H9 (cell line): ENCODE results near the gene OXER1. TPM values are rescaled to one million over a fixed set of nuclear protein-coding genes. Genes with fewer than 3 reads are reported as not detected.

Experiments
- DNase-seq: peaks from one replicate; pipeline ENCODE4 v3.0.0-alpha.2; 2017
- H2AFZ ChIP-seq: one replicate; pipeline ENCODE4 v1.6.1; 2013; ENCODE audit warnings: mild to moderate bottlenecking, low read length, control low read depth, moderate library complexity
- H2AK5ac ChIP-seq: 2 replicates; pipeline ENCODE4 v1.6.1; 2013; ENCODE audit warnings: low read length, control low read depth, mixed read lengths; ENCODE audit not compliant: insufficient read length
- H2BK120ac ChIP-seq: one replicate; pipeline ENCODE4 v1.6.1; 2013; ENCODE audit warnings: low read depth, mild to moderate bottlenecking, low read length, control low read depth, inconsistent platforms; ENCODE audit not compliant: poor library complexity, severe bottlenecking
- H2BK12ac ChIP-seq: 2 replicates; pipeline ENCODE4 v1.6.1; 2013; ENCODE audit warnings: low read length, control low read depth, mixed read lengths, low read depth; ENCODE audit not compliant: insufficient read length
- H2BK15ac ChIP-seq: 2 replicates; pipeline ENCODE4 v1.6.1; 2013; ENCODE audit warnings: low read depth, low read length, control low read depth
- H2BK20ac ChIP-seq: one replicate; pipeline ENCODE4 v1.6.1; 2013; ENCODE audit warnings: low read depth, mild to moderate bottlenecking, low read length, control low read depth, inconsistent platforms; ENCODE audit not compliant: poor library complexity, severe bottlenecking
- H2BK5ac ChIP-seq: 2 replicates; pipeline ENCODE4 v1.6.1; 2013; ENCODE audit warnings: low read length, control low read depth, mixed read lengths; ENCODE audit not compliant: insufficient read length
- H3K14ac ChIP-seq: 2 replicates; pipeline ENCODE4 v1.6.1; 2013; ENCODE audit warnings: low read length, control low read depth; ENCODE audit not compliant: insufficient read depth
- H3K18ac ChIP-seq: 2 replicates; pipeline ENCODE4 v1.6.1; 2013; ENCODE audit warnings: low read depth, mild to moderate bottlenecking, mixed read lengths, low read length, control low read depth; ENCODE audit not compliant: insufficient read length
- H3K23ac ChIP-seq: 2 replicates; pipeline ENCODE4 v1.6.1; 2013; ENCODE audit warnings: low read length, control low read depth, mixed read lengths, low read depth; ENCODE audit not compliant: insufficient read length
- H3K23me2 ChIP-seq: 2 replicates; pipeline ENCODE4 v1.6.1; 2013; ENCODE audit warnings: low read depth, mild to moderate bottlenecking, mixed read lengths, low read length, control low read depth; ENCODE audit not compliant: insufficient read length, poor library complexity, severe bottlenecking
- H3K27ac ChIP-seq: 2 replicates; pipeline ENCODE4 v1.5.1; 2013; ENCODE audit warnings: low read length, control low read depth, mixed read lengths, low read depth; ENCODE audit not compliant: insufficient read length
- H3K27me3 ChIP-seq: 2 replicates; pipeline ENCODE4 v1.6.1; 2013; ENCODE audit warnings: low read length, control low read depth, inconsistent platforms; ENCODE audit not compliant: insufficient read depth
- H3K4ac ChIP-seq: 2 replicates; pipeline ENCODE4 v1.6.1; 2013; ENCODE audit warnings: low read depth, mild to moderate bottlenecking, control low read depth, inconsistent platforms, low read length, moderate library complexity
- H3K4me1 ChIP-seq: 2 replicates; pipeline ENCODE4 v1.6.1; 2013; ENCODE audit warnings: low read length, control low read depth, inconsistent platforms; ENCODE audit not compliant: insufficient read depth
- H3K4me2 ChIP-seq: 2 replicates; pipeline ENCODE4 v1.6.1; 2013; ENCODE audit warnings: low read length, control low read depth, mixed read lengths; ENCODE audit not compliant: insufficient read length, insufficient read depth
- H3K56ac ChIP-seq: 2 replicates; pipeline ENCODE4 v1.6.1; 2013; ENCODE audit warnings: low read depth, mild to moderate bottlenecking, mixed read lengths, low read length, control low read depth; ENCODE audit not compliant: insufficient read length
- H3K79me1 ChIP-seq: 2 replicates; pipeline ENCODE4 v1.6.1; 2013; ENCODE audit warnings: low read depth, mild to moderate bottlenecking, moderate library complexity, low read length, control low read depth, inconsistent platforms; ENCODE audit not compliant: insufficient read depth, poor library complexity, severe bottlenecking
- H3K79me2 ChIP-seq: 2 replicates; pipeline ENCODE4 v1.6.1; 2013; ENCODE audit warnings: low read length, control low read depth, inconsistent platforms; ENCODE audit not compliant: insufficient read depth
- H3K9ac ChIP-seq: 2 replicates; pipeline ENCODE4 v1.6.1; 2013; ENCODE audit warnings: low read length, control low read depth, mixed read lengths; ENCODE audit not compliant: insufficient read length; ENCODE audit errors: extremely low read depth
- H3K9me3 ChIP-seq: one replicate; pipeline ENCODE4 v1.6.1; 2013; ENCODE audit warnings: low read depth, low read length, inconsistent platforms; ENCODE audit not compliant: control insufficient read depth
- H3T11ph ChIP-seq: one replicate; pipeline ENCODE4 v1.6.1; 2013; ENCODE audit warnings: mild to moderate bottlenecking, low read length, control low read depth, inconsistent platforms
- H4K20me1 ChIP-seq: one replicate; pipeline ENCODE4 v1.6.1; 2013; ENCODE audit not compliant: control insufficient read depth, insufficient read length, insufficient read depth
- H4K5ac ChIP-seq: 2 replicates; pipeline ENCODE4 v1.6.1; 2013; ENCODE audit warnings: low read depth, mild to moderate bottlenecking, mixed read lengths, low read length, control low read depth; ENCODE audit not compliant: insufficient read length
- H4K8ac ChIP-seq: replicated peaks from 2 replicates; pipeline ENCODE4 v1.6.1; 2013; ENCODE audit warnings: low read length, control low read depth, mixed read lengths, low read depth; ENCODE audit not compliant: insufficient read length
- H4K91ac ChIP-seq: 2 replicates; pipeline ENCODE4 v1.6.1; 2013; ENCODE audit warnings: low read depth, mild to moderate bottlenecking, moderate library complexity, mixed read lengths, low read length, control low read depth; ENCODE audit not compliant: insufficient read length
- H3K27ac Mint-ChIP-seq, 3 experiments: 2 replicates in 2 of 3; 3 replicates in 1 of 3; pipeline ENCODE4 v1.8.0; 2020 to 2021; ENCODE audit warnings: mixed read lengths in 3 of 3, mild to moderate bottlenecking in 1 of 3, moderate library complexity in 1 of 3
- H3K27me3 Mint-ChIP-seq: 2 replicates; pipeline ENCODE4 v1.8.0; 2021; ENCODE audit warnings: low read depth, mild to moderate bottlenecking, moderate library complexity, mixed read lengths
- H3K36me3 Mint-ChIP-seq, 3 experiments: 2 replicates in 2 of 3; 3 replicates in 1 of 3; pipeline ENCODE4 v1.8.0; 2020 to 2021; ENCODE audit warnings: low read depth in 3 of 3, mixed read lengths in 3 of 3; ENCODE audit not compliant: insufficient read depth in 1 of 3
- H3K4me1 Mint-ChIP-seq, 2 experiments: 2 replicates each; pipeline ENCODE4 v1.8.0; 2020; ENCODE audit warnings: mixed read lengths in 2 of 2
- H3K4me3 Mint-ChIP-seq, 2 experiments: 2 replicates in 1 of 2; 3 replicates in 1 of 2; pipeline ENCODE4 v1.8.0; 2020 to 2021; ENCODE audit warnings: mild to moderate bottlenecking in 2 of 2, mixed read lengths in 2 of 2, moderate library complexity in 1 of 2
- H3K9me3 Mint-ChIP-seq, 2 experiments: 2 replicates in 1 of 2; 3 replicates in 1 of 2; pipeline ENCODE4 v1.8.0; 2020; ENCODE audit warnings: mild to moderate bottlenecking in 2 of 2, mixed read lengths in 2 of 2, moderate library complexity in 1 of 2
- WGBS: extraction: QIAGEN DNeasy Blood & Tissue Kit; methylation state at CpG from one replicate; pipeline ENCODE4 v1.1.7; 2013; ENCODE audit warnings: missing lambda C conversion rate, low lambda C conversion rate, mixed read lengths; ENCODE audit not compliant: insufficient read length; ENCODE audit errors: extremely low coverage; 5-methylcytosine and 5-hydroxymethylcytosine counted together
- total RNA-seq: library from RNA; stranded (reverse); gene quantifications from 2 replicates; pipeline ENCODE4 v1.2.1, GENCODE V29; 2021
- TF ChIP-seq, protein P1 (sequence below): fragments of 200-600 bp; sonication (generic); conservative IDR thresholded peaks from 3 replicates; pipeline ENCODE4 v1.8.0; 2021; ENCODE audit warnings: antibody characterized with exemption, mild to moderate bottlenecking

Gene OXER1
- total RNA-seq, 1 experiment from 2014 or later = 1.6 TPM

DNA sequence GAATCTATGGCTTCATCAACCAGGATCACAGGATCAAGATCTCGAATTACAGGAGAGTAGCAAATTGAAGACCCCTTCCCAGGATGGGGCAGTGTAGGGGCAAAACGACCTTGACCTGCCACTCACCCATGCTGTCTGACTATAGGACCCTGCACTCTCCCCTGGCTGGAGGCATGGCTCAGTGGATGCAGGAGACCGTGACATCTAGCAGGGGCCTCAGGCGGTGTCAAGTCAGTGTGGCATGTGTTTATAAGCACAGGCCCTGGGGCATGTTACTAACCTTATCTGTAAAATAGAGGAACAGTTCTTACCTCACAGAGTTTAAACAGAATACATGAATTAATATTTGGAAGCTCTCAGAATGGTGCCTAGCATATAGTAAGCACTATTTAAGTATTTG is 24.9 kb upstream of the OXER1 start:
- H3K4me3 Mint-ChIP-seq = no peak overlapping the region; a peak in 1 of 5 replicates

More for the DNA sequence above, 24.9 kb upstream of the OXER1 start:
- H3K27me3 ChIP-seq = peaks cover 7% of the 10 kb centered on the region; the same call in 1 of the 2 replicates
- TF ChIP-seq, protein P1, sequence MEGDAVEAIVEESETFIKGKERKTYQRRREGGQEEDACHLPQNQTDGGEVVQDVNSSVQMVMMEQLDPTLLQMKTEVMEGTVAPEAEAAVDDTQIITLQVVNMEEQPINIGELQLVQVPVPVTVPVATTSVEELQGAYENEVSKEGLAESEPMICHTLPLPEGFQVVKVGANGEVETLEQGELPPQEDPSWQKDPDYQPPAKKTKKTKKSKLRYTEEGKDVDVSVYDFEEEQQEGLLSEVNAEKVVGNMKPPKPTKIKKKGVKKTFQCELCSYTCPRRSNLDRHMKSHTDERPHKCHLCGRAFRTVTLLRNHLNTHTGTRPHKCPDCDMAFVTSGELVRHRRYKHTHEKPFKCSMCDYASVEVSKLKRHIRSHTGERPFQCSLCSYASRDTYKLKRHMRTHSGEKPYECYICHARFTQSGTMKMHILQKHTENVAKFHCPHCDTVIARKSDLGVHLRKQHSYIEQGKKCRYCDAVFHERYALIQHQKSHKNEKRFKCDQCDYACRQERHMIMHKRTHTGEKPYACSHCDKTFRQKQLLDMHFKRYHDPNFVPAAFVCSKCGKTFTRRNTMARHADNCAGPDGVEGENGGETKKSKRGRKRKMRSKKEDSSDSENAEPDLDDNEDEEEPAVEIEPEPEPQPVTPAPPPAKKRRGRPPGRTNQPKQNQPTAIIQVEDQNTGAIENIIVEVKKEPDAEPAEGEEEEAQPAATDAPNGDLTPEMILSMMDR = no peak
- no peak for DNase-seq
- no peak overlapping the region for H3K27ac ChIP-seq
- no peak overlapping the region for H3K14ac ChIP-seq
- no peak overlapping the region for H3K18ac ChIP-seq
- H2BK20ac ChIP-seq = no peak overlapping the region
- no peak overlapping the region for H2BK5ac ChIP-seq
- no CpG with 5 or more reads among the region's 4 CpGs for WGBS
- H3K23ac ChIP-seq = no peak overlapping the region
- H2BK12ac ChIP-seq = no peak overlapping the region
- no peak overlapping the region for H3K4ac ChIP-seq
- H2AFZ ChIP-seq = no peak overlapping the region
- H4K8ac ChIP-seq = no peak overlapping the region
- H3K4me2 ChIP-seq = no peak overlapping the region
- no peaks in the 10 kb centered on the region for H3K9me3 ChIP-seq
- no peak overlapping the region for H2BK15ac ChIP-seq
- no peak overlapping the region for H2AK5ac ChIP-seq
- peaks cover 19 to 47% of the 10 kb centered on the region in 2 experiments for H3K4me1 Mint-ChIP-seq
- H3K23me2 ChIP-seq = peaks cover 13% of the 10 kb centered on the region
- no peak overlapping the region for H3K27ac Mint-ChIP-seq
- H3K4me1 ChIP-seq = no peaks in the 10 kb centered on the region
- no peaks in the 10 kb centered on the region for H3K79me2 ChIP-seq
- no peak overlapping the region for H3T11ph ChIP-seq
- H4K91ac ChIP-seq = no peak overlapping the region
- peaks cover 0 to 2% (median 0%) of the 10 kb centered on the region in 3 experiments; a peak in 4 of 7 replicates for H3K36me3 Mint-ChIP-seq
- H3K9me3 Mint-ChIP-seq = no peaks in the 10 kb centered on the region
- H2BK120ac ChIP-seq = no peak overlapping the region
- no peak overlapping the region for H4K5ac ChIP-seq
- H3K79me1 ChIP-seq = no peaks in the 10 kb centered on the region
- H3K56ac ChIP-seq = no peak overlapping the region
- H3K9ac ChIP-seq = no peak overlapping the region
- peaks cover 31% of the 10 kb centered on the region for H3K27me3 Mint-ChIP-seq
- H4K20me1 ChIP-seq = no peaks in the 10 kb centered on the region
